Esophagus squamous epithelium (tissue), 5 donors: ENCODE results near the gene NMRAL1. TPM values are rescaled to one million over a fixed set of nuclear protein-coding genes. Genes with fewer than 3 reads are reported as not detected.

ENCODE experiments used
- DNase-seq: peaks from one replicate; lab custom pipeline; 2025; lab: John Stamatoyannopoulos, UW
- H3K27ac ChIP-seq, 4 donors: fragments of 200-600 bp; sonication (generic); one replicate each; pipeline ENCODE4 v1.5.1; 2016 to 2019; ENCODE audit warnings: mild to moderate bottlenecking in 1 of 4
- H3K27me3 ChIP-seq, 4 donors: fragments of 200-600 bp; sonication (generic); 1 replicate in 3 of 4; 2 replicates in 1 of 4; pipeline versions ENCODE4 v1.5.1 to v1.6.0; 2017 to 2021; ENCODE audit warnings: antibody characterized with exemption in 1 of 4
- H3K36me3 ChIP-seq, 3 donors: fragments of 200-600 bp; sonication (generic); one replicate each; pipeline ENCODE4 v1.5.1; 2016 to 2019
- H3K4me1 ChIP-seq, 3 donors: fragments of 200-600 bp; sonication (generic); one replicate each; pipeline ENCODE4 v1.5.1; 2017 to 2019
- H3K4me3 ChIP-seq, 4 donors: fragments of 200-600 bp; sonication (generic); 1 replicate in 3 of 4; 2 replicates in 1 of 4; pipeline ENCODE4 v1.5.1; 2016 to 2019; ENCODE audit warnings: mild to moderate bottlenecking in 2 of 4, moderate library complexity in 1 of 4
- H3K9me3 ChIP-seq, 3 donors: fragments of 200-600 bp; sonication (generic); one replicate each; pipeline ENCODE4 v1.5.1; 2016 to 2019
- POLR2A ChIP-seq, 4 donors: fragments of 450-650 bp; IDR thresholded peaks; one replicate each; pipeline ENCODE4 v1.6.1; 2017; ENCODE audit warnings: antibody characterized with exemption in 4 of 4, mild to moderate bottlenecking in 4 of 4, moderate library complexity in 3 of 4
- WGBS, 2 donors: methylation state at CpG; one replicate each; pipeline ENCODE4 v1.1.5; 2018; 5-methylcytosine and 5-hydroxymethylcytosine counted together
- intact Hi-C: fragments of 100-400 bp; cut with DNase I; formaldehyde crosslinking; loops from one replicate; pipeline ENCODE4 v1.15.0; 2022
- total RNA-seq, 4 donors: library from RNA; depleted of rRNA; stranded (reverse); fragments of >200 nt; gene quantifications; one replicate each; pipeline ENCODE4 v1.1.0, GENCODE V29; 2016
- TF ChIP-seq, protein P1 (sequence below), 6 experiments: fragments of 450-650 bp in 4 of 6; fragments of 200-600 bp in 2 of 6; sonication (generic) in 2 of 6; IDR thresholded peaks; one replicate each; pipeline ENCODE4 v1.5.1; 2016 to 2019; ENCODE audit warnings: antibody characterized with exemption in 6 of 6, mild to moderate bottlenecking in 4 of 6, moderate library complexity in 4 of 6
- donor health status: DM: yes; HTN: yes; CAD: no.

The NMRAL1 gene
- total RNA-seq, 4 donors from 2014 or later: 25.4 to 55.5 (median 34.9) TPM

DNA sequence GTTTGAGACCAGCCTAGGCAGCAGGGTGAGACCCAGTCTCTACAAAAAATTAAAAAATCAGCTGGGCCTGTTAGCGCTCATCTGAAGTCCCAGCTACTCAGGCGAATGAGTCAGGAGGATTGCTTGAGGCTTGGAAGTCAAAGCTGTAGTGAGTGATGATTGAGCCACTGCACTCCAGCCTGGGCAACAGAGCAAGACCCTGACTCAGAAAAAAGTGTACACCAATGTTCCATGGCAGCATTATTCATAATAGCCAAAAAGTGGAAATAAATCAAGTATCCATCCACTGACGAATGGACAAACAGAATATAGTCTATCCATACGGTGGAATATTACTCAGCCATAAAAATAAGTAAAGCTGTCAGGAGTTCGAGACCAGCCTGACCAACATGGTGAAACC lies 2.6 kb downstream of the NMRAL1 start:
- H3K4me3 ChIP-seq: no peak overlapping the region
- TF ChIP-seq, protein P1, sequence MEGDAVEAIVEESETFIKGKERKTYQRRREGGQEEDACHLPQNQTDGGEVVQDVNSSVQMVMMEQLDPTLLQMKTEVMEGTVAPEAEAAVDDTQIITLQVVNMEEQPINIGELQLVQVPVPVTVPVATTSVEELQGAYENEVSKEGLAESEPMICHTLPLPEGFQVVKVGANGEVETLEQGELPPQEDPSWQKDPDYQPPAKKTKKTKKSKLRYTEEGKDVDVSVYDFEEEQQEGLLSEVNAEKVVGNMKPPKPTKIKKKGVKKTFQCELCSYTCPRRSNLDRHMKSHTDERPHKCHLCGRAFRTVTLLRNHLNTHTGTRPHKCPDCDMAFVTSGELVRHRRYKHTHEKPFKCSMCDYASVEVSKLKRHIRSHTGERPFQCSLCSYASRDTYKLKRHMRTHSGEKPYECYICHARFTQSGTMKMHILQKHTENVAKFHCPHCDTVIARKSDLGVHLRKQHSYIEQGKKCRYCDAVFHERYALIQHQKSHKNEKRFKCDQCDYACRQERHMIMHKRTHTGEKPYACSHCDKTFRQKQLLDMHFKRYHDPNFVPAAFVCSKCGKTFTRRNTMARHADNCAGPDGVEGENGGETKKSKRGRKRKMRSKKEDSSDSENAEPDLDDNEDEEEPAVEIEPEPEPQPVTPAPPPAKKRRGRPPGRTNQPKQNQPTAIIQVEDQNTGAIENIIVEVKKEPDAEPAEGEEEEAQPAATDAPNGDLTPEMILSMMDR (IDR thresholded peaks at IDR 0.05): no peak
- TF ChIP-seq POLR2A (IDR thresholded peaks at IDR 0.05): no peak
- H3K9me3 ChIP-seq: no peaks in the 10 kb centered on the region
- H3K27me3 ChIP-seq: no peaks in the 10 kb centered on the region
- no peak overlapping the region for H3K27ac ChIP-seq
- peaks cover 5 to 36% (median 16%) of the 10 kb centered on the region in 3 donors for H3K4me1 ChIP-seq
- no peak for DNase-seq
- intact Hi-C loops: no loop called here
- 83 to 90% methylated on average over 5 of the region's 5 CpGs for WGBS, 2 donors
- peaks cover 0 to 41% (median 6%) of the 10 kb centered on the region in 3 donors for H3K36me3 ChIP-seq

DNA sequence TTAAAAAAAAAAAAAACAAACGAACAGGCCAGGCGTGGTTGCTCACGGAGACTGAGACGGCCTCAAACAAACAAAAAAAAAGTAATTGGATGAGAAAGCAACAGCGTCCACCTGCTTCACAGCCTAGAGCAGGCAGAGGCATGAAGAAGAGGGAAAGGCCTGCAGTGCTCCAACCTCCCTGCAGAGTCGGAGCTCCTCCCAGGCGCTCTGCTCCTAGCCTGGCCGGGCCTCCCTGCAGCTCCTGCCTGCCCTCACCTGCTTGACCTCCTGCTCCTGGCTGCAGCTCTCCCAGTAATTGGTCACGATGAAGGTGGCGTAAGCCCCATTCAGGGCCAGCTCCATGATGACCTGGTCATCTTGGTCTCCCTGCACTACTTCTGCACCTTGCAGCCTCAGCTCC lies 5.5 kb downstream of the NMRAL1 start:
- intact Hi-C loops: no loop called here
- Histone ChIP-seq H3K27ac (no peak overlapping the region), H3K9me3 (no peaks in the 10 kb centered on the region), H3K27me3 (no peaks in the 10 kb centered on the region), H3K4me1 (peaks cover 4 to 11% (median 5%) of the 10 kb centered on the region in 3 donors), H3K36me3 (peaks cover 0 to 70% (median 6%) of the 10 kb centered on the region in 3 donors), H3K4me3 (no peak overlapping the region)
- DNase-seq: no peak
- WGBS, 2 donors: 55 to 84% methylated on average over 8 to 10 of the region's 10 CpGs
- TF ChIP-seq POLR2A (IDR thresholded peaks at IDR 0.05): no peak
- TF ChIP-seq, protein P1 (IDR thresholded peaks at IDR 0.05): no peak

DNA sequence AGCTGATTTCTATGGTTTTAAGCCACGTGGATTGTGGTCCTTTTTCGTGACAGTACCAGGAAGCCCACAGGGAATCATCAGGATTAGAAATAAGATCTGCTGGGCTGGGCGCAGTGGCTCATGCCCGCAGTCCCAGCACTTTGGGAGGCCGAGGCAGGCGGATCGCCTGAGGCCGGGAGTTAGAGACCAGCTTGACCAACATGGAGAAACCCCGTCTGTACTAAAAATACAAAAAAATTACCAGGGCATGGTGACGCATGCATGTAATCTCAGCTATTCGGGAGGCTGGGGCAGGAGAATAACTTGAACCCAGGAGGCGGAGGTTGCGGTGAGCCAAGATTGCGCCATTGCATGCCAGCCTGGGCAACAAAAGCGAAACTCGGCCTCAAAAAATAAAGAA lies 6.5 kb downstream of the NMRAL1 start:
- Histone ChIP-seq H3K36me3 (peaks cover 0 to 80% (median 6%) of the 10 kb centered on the region in 3 donors), H3K4me1 (peaks cover 0 to under 1% (median 0%) of the 10 kb centered on the region in 3 donors), H3K9me3 (no peaks in the 10 kb centered on the region), H3K4me3 (no peak overlapping the region), H3K27ac (no peak overlapping the region), H3K27me3 (no peaks in the 10 kb centered on the region)
- intact Hi-C loops: no loop called here
- TF ChIP-seq POLR2A (IDR thresholded peaks at IDR 0.05): no peak
- TF ChIP-seq, protein P1 (IDR thresholded peaks at IDR 0.05): no peak
- WGBS, 2 donors: 92% methylated on average over 11 to 12 of the region's 16 CpGs
- no peak for DNase-seq

DNA sequence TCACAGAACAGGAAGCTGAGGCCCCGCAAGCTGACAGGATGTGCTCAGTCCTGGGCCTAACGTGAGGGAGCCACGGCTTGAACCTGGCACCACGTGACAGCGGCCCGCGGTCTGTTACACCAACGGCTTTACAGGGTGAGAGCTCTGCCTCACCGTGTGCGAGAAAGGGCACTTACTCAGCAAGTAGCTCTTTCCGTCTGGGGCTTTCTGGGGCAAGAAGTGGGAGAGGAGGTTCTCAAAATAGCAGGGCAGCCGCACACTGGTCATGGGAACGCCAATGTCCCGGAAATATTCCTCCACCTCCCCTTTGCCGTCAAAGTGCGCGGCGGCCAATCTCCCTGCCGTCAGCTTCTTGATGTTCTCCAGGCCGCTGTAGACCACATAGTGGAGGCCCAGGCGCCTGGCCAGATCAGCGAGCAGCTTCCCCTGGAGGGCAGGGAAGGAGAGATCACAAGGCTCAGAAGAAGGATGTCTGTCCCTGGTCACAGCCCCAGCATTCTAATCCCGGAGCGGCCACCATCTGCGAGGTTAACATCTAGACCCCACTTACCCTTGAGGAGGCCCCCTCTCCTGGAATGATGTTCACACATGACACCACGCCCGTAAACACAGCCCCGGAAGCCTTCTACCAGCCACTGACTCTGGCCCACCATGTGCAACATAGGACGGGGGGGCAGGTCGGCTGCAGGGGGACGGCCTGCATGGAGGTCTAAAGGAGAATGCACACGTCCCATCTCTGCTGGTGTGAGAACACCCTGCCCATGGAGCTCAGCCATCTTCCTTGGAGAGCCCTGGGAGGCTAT lies 8.2 kb downstream of the NMRAL1 start:
- Histone ChIP-seq H3K27me3 (no peaks in the 10 kb centered on the region), H3K9me3 (no peaks in the 10 kb centered on the region), H3K27ac (peak overlapping the region in 1 of 4 donors; percentile 52), H3K4me3 (no peak overlapping the region), H3K36me3 (peaks cover 0 to 95% (median 6%) of the 10 kb centered on the region in 3 donors), H3K4me1 (no peaks in the 10 kb centered on the region)
- no peak for DNase-seq
- 74 to 91% methylated on average over 12 to 17 of the region's 32 CpGs for WGBS, 2 donors
- TF ChIP-seq, protein P1 (IDR thresholded peaks at IDR 0.05): no peak
- no peak for TF ChIP-seq POLR2A (IDR thresholded peaks at IDR 0.05)
- intact Hi-C loops: no loop called here

DNA sequence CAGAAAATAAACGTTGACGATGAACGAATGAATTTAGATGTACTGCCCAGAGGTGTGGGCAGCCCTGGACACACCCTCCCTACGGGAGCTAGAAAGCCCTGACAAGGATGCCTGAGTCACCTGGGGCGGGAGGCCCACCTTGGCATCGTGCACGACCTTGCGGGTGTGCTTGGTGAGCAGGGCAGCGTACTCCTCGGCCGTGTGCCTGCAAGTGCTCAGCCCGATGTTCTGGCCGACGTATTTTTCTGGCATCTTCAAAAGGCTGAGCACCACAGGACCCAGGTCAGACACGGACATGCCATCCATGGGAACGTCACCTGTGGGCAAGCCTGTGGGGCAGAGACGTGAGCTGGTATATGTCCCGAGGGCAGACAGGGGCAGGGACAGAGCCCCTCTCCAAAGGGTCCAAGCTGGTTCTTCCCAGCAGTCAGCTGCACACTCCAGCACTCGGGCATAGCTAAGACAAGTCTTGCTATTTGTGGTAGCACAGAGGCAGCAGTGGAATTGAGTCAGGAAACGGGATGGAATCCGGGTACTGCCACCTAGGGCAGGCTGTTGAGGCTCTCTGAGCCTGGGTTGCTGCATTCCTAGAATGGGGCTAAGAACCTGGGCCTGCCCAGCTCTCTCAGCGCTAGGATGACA lies 10.8 kb downstream of the NMRAL1 start:
- TF ChIP-seq, protein P1 (IDR thresholded peaks at IDR 0.05): no peak
- no peak for TF ChIP-seq POLR2A (IDR thresholded peaks at IDR 0.05)
- Histone ChIP-seq H3K9me3 (no peaks in the 10 kb centered on the region), H3K36me3 (peaks cover 0 to 98% (median under 1%) of the 10 kb centered on the region in 3 donors), H3K27ac (no peak overlapping the region), H3K27me3 (no peaks in the 10 kb centered on the region), H3K4me3 (no peak overlapping the region), H3K4me1 (peaks cover 0 to 9% (median 4%) of the 10 kb centered on the region in 3 donors)
- no peak for DNase-seq
- 64 to 80% methylated on average over 8 to 15 of the region's 22 CpGs for WGBS, 2 donors
- intact Hi-C loops: no loop called here
